ENCODE measurements around the gene RNF8. TPM values are rescaled to one million over a fixed set of nuclear protein-coding genes. Genes with fewer than 3 reads are reported as not detected.

RNF8 gene
- total and polyA plus RNA-seq, 9 of the 15 experiments (the other 6 are each of a cell fraction or from before 2014, with no cell fraction given) = 10.6 to 47.0 (median 37.5) TPM

GRCh38 chr6:37354526-37355384, 972 bp downstream of the RNF8 start (continued):
- no peak for TF ChIP-seq ZFP91 (CRISPR knock-in tag; IDR thresholded peaks at IDR 0.05)
- TF ChIP-seq NFIX (CRISPR knock-in tag; IDR thresholded peaks at IDR 0.05; ENCODE audit: low read depth) = no peak
- TF ChIP-seq MAZ (CRISPR knock-in tag; conservative IDR thresholded peaks at IDR 0.05 in 1 of 2, IDR thresholded peaks at IDR 0.05 in 1 of 2) = peak in 1 of 2 experiments; percentile 54; a peak in 2 of 4 replicates
- TF ChIP-seq THRB (CRISPR knock-in tag; conservative IDR thresholded peaks at IDR 0.05) = no peak
- no peak for TF ChIP-seq SP2 (IDR thresholded peaks at IDR 0.05; ENCODE audit: extremely low read depth, low read depth, low read length, poor library complexity, severe bottlenecking)
- no peak for TF ChIP-seq SRF (CRISPR knock-in tag; IDR thresholded peaks at IDR 0.05)
- TF ChIP-seq, protein P1, sequence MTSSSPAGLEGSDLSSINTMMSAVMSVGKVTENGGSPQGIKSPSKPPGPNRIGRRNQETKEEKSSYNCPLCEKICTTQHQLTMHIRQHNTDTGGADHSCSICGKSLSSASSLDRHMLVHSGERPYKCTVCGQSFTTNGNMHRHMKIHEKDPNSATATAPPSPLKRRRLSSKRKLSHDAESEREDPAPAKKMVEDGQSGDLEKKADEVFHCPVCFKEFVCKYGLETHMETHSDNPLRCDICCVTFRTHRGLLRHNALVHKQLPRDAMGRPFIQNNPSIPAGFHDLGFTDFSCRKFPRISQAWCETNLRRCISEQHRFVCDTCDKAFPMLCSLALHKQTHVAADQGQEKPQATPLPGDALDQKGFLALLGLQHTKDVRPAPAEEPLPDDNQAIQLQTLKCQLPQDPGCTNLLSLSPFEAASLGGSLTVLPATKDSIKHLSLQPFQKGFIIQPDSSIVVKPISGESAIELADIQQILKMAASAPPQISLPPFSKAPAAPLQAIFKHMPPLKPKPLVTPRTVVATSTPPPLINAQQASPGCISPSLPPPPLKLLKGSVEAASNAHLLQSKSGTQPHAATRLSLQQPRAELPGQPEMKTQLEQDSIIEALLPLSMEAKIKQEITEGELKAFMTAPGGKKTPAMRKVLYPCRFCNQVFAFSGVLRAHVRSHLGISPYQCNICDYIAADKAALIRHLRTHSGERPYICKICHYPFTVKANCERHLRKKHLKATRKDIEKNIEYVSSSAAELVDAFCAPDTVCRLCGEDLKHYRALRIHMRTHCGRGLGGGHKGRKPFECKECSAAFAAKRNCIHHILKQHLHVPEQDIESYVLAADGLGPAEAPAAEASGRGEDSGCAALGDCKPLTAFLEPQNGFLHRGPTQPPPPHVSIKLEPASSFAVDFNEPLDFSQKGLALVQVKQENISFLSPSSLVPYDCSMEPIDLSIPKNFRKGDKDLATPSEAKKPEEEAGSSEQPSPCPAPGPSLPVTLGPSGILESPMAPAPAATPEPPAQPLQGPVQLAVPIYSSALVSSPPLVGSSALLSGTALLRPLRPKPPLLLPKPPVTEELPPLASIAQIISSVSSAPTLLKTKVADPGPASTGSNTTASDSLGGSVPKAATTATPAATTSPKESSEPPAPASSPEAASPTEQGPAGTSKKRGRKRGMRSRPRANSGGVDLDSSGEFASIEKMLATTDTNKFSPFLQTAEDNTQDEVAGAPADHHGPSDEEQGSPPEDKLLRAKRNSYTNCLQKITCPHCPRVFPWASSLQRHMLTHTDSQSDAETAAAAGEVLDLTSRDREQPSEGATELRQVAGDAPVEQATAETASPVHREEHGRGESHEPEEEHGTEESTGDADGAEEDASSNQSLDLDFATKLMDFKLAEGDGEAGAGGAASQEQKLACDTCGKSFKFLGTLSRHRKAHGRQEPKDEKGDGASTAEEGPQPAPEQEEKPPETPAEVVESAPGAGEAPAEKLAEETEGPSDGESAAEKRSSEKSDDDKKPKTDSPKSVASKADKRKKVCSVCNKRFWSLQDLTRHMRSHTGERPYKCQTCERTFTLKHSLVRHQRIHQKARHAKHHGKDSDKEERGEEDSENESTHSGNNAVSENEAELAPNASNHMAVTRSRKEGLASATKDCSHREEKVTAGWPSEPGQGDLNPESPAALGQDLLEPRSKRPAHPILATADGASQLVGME (CRISPR knock-in tag; IDR thresholded peaks at IDR 0.05) = no peak
- no peak for TF ChIP-seq HNRNPH1 (optimal IDR thresholded peaks at IDR 0.05; ENCODE audit: low read depth, low read length)
- no peak for TF ChIP-seq ZNF41 (CRISPR knock-in tag; conservative IDR thresholded peaks at IDR 0.05)
- no peak for TF ChIP-seq NR2F6 (CRISPR knock-in tag; IDR thresholded peaks at IDR 0.05)
- no peak for TF ChIP-seq DIDO1 (tag; IDR thresholded peaks at IDR 0.05; ENCODE audit: low read depth)
- TF ChIP-seq ZBTB1 (CRISPR knock-in tag; IDR thresholded peaks at IDR 0.05; ENCODE audit: borderline replicate concordance, low read depth) = no peak
- no peak for TF ChIP-seq PML (IDR thresholded peaks at IDR 0.05; ENCODE audit: low read length)
- no peak for TF ChIP-seq POLR3G (IDR thresholded peaks at IDR 0.05; ENCODE audit: extremely low read depth, insufficient read length, insufficient replicate concordance)
- no peak for TF ChIP-seq PCBP2 (IDR thresholded peaks at IDR 0.05; ENCODE audit: low read depth, low read length, poor library complexity, severe bottlenecking)
- no peak for TF ChIP-seq ZNF232 (CRISPR knock-in tag; IDR thresholded peaks at IDR 0.05)
- TF ChIP-seq MAFF (IDR thresholded peaks at IDR 0.05; ENCODE audit: low read length) = no peak
- peak; percentile 60; the same call in 1 of the 2 replicates for TF ChIP-seq MECOM (CRISPR knock-in tag; IDR thresholded peaks at IDR 0.05)
